OCI-M1 (cell line): Measurements from ENCODE around the gene TBX19.
A peak's percentile ranks its signal among the peaks of the same experiment; 100 is the strongest.

ENCODE experiments used
- DNase-seq: peaks from one replicate; lab custom pipeline; 2025; lab: John Stamatoyannopoulos, UW

TBX19 gene

DNA sequence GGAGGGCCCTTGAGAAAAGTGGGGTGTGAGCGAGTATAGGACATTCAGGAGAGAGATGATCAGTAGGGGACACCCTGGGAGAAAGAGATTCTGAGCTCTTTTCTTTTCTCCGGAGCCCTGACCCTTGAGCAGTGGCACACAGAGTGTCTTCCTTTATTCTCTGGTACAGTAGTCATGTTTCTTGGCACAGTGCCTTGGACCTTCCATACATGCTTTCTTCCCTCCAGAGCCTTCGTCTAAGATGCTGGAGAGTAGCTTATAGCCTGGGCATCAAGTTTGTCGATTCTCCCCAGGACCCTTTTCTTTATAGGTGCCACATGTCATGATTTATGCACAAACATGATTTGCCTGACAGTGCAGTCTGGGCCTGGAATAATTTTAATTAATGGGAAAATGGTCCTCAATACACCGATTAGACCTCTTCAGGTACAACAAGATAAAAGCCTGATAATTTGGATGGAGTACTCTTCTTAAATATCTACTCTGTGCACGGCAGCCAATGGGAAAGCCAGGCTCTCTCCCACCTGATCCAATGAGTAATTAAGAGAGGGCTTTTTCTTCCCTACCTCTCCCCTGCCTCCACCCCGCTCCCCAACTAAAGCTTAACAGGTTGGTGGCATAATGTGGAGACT is at the start of gene TBX19:
Gene TBX19 (plus strand): TSS at position 582 of the 632 bp plus-strand sequence. CDS start 214 bp downstream, outside the sequence.
- DNase-seq = peak; percentile 13

DNA sequence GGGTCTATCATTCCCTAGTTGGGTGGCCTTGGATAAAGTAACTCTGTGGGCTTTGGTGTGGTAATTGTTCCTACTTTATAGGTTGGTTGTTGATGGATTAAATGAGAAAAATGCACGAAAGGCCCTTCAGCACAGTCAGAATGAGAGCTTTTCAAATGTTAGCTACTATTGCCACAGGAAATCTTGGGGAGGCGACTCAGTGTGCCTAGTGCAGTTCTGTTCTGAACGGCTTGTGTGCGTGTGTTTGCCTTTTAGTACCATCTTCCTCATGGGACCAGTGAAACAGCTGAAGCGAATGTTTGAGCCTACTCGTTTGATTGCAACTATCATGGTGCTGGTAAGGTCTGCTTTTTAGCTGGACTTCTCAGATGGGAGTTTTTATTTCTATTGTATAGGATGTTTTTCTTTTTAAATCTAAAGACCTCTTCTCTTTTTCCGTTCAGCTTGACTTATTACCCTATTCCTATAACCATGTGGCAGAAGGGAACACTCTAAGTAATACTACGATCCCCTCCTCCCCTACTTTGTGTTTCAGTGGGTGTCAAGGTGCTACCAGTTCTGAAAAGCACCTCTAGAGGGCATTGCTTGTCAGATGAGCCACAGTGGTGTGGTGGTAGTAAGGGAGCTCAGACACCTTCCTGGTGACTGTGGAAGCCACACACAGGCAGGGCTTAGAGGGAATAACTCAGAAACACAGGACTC is 45.7 kb upstream of the TBX19 start:
- DNase-seq = peak; percentile 83

DNA sequence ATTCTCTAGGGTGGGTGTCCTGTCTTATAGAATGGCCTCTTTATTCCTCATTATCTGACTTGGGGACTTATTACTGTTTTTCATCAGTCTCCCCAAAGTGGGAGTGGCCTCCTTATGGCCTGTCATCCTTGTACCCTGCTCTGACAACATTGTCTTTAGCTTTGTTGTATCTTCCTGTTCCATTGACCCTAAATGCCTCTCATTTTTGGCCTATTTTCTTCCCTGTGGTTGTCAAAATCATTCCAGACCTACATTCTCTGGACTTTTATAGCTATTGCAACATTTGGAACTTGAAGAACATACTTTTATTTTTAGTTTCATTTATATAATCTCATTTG is 45.2 kb upstream of the TBX19 start:
- no peak for DNase-seq

DNA sequence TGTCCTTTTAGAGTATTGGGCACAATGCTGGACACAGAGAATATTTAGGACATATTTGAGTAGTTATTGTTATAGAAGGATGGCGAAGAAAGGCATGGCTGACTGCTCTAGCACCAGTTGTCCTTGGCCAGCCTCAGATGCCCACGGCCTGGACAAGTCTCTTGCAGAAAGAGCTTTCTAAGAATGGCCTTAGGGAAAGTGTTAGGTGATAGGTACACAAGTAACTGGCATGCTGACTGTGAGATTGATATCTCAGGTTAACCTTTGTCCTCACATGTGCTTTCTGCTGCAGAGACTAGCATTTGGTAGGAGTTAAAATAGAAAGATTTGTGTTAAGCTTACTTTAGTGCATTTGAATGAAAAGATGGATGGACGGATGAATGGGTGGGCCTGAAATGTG is 44.7 kb upstream of the TBX19 start:
- no peak for DNase-seq

DNA sequence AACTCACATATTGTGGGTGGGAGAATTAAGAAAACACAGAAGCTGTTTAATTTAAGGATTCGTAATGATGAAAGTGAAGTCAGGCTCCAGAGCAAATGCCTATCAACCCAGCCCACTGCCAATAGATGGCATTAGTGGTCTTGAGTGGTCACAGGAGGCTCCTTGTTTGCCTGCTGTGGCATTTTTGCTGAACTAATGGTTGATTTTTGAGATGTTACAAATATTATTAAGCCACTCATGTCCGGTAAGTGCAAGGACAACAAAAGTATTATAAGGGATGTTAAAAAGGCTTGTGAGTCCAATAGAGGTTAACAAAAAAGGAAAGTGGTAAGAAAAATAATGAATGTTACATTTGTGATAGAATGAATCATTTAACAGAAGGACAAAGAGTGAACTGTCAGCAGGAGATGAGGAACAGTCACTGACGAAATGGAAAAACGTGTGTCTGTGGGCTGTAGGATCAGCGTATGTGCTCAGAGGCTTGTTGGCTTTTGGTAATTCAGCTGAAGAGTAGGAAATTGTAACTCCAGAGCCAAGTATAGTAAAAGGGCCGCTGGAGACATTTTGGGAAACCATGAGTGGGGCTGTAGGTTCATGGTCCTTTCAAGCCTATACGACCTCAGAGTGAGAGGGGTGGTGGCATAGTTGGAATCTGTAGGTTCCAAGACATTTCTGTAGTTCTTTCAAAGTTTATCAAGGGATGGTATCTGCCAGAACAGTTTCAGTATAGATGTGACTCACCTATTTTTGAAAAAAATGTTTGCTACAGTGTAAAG is 43.7 kb upstream of the TBX19 start:
- no peak for DNase-seq

DNA sequence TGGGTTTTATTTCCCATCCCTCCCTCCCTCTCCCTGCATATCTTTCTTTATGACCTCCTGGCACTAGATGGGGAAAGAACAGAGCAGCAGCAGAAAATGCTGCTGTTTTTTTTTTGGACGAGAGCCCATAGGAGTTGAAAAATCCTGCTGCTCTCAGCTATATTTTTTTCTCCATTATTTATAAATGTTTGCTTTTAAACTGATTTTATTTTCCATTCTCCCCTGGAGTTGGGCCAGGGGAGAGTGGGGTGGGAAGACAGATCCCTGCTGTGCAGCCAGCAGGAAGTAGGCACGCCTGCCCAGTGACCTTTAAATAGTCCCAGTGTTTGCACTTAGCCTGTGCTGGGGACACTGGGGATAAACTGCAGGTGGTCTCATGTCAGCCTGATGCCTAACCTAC is 37.5 kb upstream of the TBX19 start:
- no peak for DNase-seq

DNA sequence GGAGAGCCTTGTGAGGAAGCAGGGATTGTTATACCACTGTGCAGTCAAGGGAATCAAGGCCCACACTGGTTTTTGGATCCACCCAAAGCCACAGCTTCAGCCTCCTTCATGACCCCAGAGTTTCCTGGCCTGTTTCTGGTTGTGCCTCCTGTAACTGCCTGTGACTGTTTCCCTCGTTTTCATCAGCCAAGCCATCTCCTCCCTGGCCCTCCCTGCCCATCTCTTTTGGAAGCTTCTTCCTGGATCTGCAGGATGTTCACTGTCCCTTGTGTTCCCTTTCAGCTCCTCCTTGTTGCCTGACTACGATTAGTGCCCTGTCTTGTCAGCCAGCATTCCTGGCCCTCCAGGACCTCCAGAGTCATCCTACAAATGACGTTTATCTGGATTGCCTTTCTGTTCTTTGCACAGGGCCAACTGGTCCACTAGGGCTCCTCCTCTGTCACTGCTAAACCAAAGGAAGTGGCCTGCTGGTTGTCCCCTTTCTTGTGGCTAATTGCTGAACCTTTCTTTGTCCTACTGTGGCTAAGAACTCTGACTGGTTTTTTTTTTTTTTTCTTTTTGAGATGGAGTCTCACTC is 37.0 kb upstream of the TBX19 start:
- DNase-seq = no peak

DNA sequence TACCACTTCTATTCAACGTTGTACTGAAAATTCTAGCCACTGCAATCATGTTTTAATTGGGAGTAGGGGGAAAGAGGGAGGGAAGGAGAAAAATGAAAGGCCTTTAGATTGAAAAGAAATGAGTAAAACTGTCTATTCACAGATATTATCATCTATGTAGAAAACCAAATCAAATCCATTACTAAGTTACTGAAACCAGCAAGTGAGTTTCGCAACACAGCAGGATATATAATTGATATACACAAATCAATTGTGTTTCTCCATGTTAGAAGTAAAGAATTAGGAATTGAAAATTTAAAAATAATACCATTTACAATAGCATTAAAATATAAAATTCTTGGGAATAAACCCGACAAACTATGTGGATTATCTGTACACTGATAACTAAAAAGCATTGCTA is 35.6 kb upstream of the TBX19 start:
- DNase-seq = no peak

DNA sequence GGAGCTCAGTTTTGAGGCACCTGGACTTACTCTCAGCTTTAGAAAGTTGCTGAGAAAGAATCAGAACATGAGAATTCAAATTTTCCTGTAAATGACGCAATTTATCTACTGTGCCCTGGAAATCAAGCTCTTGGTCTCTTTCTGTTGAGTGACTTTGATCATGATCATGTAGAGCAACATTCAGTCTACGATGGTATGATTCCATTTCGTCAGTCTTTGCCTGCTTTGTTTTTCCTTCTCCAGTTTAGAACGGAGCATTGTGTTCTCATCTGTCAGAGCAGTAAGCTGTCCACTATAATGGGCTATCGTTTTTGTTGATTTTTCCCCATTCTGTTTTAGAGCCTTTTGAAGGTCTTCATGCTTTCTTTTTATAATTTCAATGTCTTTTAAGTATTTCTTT is 34.2 kb upstream of the TBX19 start:
- no peak for DNase-seq

DNA sequence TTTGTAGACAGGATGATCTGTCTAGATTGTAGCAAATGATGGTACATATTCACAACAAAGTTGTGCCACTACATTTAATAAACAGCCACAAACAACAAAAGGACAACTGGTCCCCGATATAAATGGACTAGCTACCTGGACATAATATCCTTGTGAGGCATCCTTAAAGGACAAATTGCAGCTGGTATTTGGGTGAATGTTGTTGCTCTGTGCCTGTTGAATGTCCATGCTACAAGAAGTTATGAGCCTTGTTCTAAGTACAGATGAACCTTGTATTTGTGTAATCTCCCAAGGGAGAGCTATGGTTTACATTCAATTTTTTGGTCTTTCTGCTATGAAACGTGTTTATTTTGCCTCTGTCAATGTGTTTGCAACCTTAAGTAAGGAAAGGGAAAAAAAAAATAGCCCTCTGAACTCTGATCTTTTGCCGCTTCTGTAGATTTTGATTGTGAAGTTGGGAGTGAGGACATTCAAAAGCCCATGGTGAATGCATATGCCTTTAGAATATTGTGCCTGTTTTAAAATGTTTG is 28.4 kb upstream of the TBX19 start:
- no peak for DNase-seq

DNA sequence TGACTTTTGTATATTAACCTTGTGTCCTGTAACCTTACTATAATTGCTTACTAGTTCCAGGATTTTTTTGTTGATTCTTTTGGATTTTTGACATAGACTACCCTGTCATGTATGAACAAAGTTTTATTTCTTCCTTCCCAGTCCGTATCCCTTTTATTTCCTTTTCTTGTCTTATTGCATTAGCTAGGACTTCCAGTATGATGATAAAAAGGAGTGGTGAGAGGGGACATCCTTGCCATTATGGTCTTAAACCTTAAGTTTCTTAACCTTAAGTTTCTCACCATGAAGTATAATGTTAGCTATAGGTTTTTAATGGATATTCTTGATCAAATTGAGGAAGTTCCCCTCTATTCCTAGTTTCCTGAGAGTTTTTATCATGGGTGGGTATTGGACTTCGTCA is 24.5 kb upstream of the TBX19 start:
- no peak for DNase-seq

DNA sequence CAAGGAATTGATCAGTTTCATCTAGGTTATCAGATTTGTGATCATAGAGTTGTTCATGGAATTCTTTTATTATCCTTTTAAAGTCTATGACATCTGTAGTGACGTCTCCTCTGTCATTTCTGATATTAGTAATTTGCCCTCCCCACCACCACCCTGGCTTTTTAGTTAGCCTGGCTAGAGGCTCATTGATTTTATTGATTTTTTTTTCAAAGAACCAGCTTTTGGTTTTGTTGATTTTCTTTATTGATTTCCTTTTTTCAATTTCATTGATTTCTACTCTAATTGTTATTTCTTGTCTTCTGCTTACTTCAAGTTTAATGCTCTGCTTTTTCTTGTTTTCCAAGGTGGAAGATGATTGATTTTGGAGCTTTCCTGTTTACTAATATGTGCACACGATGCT is 23.3 kb upstream of the TBX19 start:
- DNase-seq = no peak

DNA sequence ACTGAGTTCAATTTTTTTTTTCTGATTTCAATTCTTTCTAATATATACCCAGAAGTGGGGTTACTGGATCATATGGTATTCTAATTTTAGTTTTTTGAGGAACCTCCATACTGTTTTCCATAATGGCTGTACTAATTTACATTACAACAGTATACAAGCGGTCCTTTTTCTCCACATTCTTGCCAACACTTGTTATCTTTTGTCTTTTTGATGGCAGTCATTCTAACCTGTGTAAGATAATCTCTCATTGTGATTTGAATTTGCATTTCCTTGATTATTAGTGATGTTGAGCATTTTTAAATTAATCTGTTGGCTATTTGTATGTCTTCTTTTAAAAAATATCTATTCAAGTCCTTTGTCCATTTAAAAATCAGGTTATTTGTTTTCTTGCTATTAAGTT is 21.1 kb upstream of the TBX19 start:
- no peak for DNase-seq

DNA sequence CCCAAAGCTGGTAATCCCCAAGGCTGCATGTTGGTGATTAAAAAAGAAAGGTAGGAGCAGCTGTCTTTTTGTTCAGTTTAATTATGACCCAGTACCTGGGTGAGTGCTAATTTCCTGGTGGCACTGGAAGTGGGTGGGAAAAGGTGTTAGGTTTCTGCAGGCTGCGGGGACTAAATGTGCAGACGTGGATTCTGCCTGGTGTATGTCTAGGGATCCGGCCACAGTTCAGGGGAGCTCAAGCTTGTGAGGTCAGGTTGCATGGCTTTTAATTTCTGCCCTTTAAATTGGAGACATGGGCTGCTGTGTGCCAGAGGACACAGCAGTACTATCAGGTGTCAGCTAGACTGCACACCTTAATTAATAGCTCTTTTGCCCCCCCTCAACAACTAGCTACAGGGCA is 20.3 kb upstream of the TBX19 start:
- no peak for DNase-seq

DNA sequence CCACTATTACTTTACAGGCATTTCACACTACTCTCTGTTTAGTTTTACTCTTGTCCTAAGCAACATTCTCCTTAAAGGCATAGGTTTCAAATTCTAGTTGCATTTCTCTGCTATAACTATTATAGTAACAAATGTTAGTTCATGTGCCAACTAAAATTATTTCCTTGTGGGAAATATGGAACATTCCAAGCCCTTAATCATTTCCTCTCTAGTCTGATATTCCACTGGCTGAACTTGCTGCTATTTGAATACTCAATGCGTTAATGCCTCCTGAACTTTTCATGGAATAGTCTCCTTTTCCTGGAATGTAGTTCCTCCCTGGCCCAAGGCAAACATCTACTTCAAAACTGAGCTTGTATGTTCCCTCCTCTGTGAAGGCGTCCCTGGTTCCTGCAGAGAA is 19.3 kb upstream of the TBX19 start:
- DNase-seq = no peak

DNA sequence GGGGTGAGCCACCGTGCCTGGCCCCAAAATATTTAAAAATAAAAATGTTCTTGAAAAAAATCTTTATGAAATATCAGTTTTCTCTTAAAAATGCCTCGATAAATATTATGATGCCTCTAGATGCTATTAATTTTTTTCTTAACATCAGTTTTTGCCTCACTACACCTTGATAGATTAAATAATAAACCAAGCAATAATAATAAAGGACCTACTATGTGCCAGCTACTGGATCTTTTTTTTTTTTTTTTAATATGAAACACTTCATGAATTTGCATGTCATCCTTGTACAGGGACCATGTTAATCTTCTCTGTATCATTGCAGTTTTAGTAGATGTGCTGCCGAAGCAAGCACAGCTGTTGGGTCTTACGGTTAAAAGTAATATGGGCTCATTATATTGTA is 17.5 kb upstream of the TBX19 start:
- DNase-seq = no peak

DNA sequence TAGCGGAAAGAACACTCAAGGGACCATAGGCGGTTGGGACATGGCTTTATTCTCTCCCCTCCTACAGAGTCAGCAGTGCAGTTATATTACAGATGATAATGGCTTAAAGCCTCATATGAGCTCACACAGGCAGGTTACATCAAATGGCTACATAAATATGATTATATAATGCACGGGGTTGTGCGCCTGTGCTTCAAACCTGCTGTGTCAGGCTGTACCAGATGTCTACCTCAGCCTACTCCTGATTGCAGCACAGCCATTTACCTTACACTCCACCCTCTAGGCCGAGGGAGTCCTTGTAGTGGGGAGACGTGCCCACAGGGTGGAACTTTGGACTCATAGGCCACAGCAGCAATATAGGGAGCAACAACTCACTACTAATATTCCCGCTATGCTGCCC is 16.4 kb upstream of the TBX19 start:
- no peak for DNase-seq

DNA sequence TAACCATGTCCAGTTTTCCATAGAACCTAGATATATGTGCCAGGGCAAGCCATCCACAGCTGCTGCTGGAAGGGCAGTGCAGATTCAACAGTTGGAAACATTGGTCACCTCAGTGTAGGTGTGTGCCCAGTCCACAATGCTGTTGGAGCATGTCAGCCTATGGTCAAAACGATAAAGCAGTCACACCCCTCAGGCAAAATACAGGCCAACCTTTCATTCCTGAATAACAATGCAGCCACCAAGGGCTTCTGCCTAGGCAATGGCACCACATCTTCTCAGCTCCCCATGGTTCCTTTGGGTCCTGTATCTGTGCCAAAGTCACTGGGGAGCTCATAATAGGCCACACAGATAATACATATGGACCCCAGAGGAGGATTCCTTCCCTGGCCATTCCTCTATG is 15.1 kb upstream of the TBX19 start:
- no peak for DNase-seq

DNA sequence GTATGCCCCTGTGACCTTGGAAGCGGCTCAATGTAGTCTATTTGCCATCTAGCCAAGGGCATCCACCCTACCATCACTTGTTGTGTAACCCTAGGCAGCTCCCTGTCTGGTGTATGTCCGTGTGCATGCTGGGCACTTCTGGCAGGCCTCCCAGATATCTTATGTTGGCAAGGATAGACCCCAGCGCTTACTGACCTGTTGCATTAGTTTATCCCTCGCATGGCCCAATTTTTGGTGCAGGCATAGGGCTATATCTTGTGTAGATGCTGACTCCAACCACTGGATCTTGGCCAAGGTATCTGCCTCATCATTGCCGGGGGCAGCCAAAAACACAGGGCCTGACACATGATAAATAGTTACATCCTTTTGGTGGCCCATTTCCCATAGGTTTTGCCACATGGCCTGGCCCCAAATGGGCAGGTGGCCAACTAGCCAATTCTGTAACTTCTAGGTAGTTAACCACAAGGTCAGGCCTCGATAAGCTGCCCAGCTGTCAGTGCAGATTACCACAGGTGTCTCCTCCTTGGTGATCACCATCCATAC is 14.0 kb upstream of the TBX19 start:
- DNase-seq = no peak

DNA sequence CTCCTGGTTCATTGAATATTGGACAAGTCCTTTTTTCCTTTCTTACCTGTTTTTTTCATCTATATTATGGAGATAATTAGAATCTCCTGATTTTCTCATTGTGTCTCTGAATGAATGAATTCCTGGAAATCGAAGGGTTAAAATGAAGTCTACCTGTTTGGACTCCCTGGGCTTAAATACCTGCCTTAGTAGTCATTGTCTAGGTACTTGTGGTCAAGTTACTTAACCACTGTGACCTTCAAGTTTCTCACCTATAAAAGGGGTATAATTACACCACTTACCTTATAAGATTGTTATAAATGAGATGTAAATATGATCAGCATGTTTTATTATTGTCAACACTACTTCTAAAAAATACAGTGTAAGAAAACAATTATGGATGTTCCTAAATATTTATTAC is 9.0 kb upstream of the TBX19 start:
- no peak for DNase-seq

DNA sequence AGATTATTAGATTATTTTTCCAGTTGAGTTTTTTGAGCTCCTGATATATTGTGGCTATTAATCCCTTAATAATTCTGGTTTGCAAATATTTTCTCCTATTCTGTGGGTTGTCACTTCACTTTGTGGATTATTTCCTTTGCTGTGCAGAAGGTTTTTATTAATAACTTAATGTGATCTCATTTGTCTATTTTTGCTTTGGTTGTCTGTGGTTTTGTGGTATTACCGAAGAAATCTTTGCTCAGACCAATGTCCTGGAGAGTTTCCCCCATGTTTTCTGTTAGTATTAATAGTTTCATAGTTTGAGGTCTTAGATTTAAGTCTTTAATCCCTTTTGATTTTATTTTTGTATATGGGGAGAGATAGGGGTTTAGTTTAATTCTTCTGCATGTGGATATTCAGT is 7.1 kb upstream of the TBX19 start:
- no peak for DNase-seq

DNA sequence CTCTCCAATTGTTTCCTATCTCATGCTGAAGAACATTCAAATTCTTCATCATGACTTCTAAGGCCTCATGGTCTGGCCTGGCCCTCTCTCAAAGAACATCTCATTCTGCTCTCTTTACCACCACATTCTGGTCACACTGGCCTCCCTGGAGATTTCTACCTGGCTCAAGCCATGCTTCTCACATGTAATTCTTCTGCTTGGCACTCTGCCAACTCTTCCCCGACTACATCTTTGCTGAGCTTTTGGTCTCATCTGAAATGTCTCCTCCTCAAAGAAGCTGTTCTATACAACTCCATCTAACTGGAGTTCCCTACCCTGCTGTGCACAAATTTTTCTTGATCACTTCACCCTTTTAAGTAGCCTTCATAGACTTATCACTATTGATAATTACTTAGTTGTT is 1.4 kb upstream of the TBX19 start:
- DNase-seq = no peak
